K562 (cell line): ENCODE measurements around the gene TMA16. TPM values are rescaled to one million over a fixed set of nuclear protein-coding genes. Genes with fewer than 3 reads are reported as not detected.
A peak's percentile ranks its signal among the peaks of the same experiment; 100 is the strongest.

Experiments used
- ATAC-seq: fragments of 200-7000 bp; cut with Tn5 transposase; 3 replicates; pipeline ENCODE4 v1.9.1; 2020; ENCODE audit warnings: moderate library complexity
- BruUV-seq: library from RNA; stranded (reverse); fragments of 400-500 nt; replicated peaks from 2 replicates; lab custom pipeline; 2021; lab: Mats Ljungman, UMichigan
- CTCF ChIA-PET: fragments of 300-600 bp; formaldehyde crosslinking; extraction: SDS; loops from one replicate; lab custom pipeline; 2021; ENCODE audit warnings: low intra/inter-chr PET ratio; lab: Yijun Ruan, JAX
- POLR2A ChIA-PET: fragments of 300-600, 350-650 bp; sonication (Branson Sonifier 250); formaldehyde crosslinking; extraction: SDS; loops from one replicate; lab custom pipeline; 2021; ENCODE audit warnings: antibody characterized with exemption, inconsistent platforms; lab: Yijun Ruan, JAX
- DNase-seq, 4 experiments: peaks; one replicate each; pipeline versions ENCODE4 v3.0.0 to v3.0.0-alpha.2; 2011 to 2018; ENCODE audit warnings: low spot score in 3 of 4, mixed read lengths in 3 of 4; ENCODE audit errors: extremely low read depth in 1 of 4
- FAIRE-seq: peaks from 2 replicates; lab custom pipeline; 2011; peaks lifted over from hg19 to GRCh38; lab: Jason Lieb, UNC
- H2AFZ ChIP-seq: 2 replicates; pipeline ENCODE4 v1.6.0; 2011; ENCODE audit warnings: low read depth, low read length, control low read depth, inconsistent platforms
- H3K27ac ChIP-seq: fragments of 200-600 bp; 3 replicates; pipeline ENCODE4 v1.8.0; 2011; ENCODE audit warnings: low read depth, mild to moderate bottlenecking, control low read depth, inconsistent platforms, low read length, moderate library complexity, mixed read lengths; ENCODE audit errors: extremely low read depth
- H3K27me3 ChIP-seq, 2 experiments: fragments of 300-600 bp in 1 of 2; 2 replicates in 1 of 2; 3 replicates in 1 of 2; pipeline versions ENCODE4 v1.6.0 to v1.8.0; 2011; ENCODE audit warnings: inconsistent platforms in 2 of 2, low read length in 2 of 2, mild to moderate bottlenecking in 1 of 2, mixed read lengths in 1 of 2, moderate library complexity in 1 of 2; ENCODE audit not compliant: control insufficient read depth in 2 of 2, insufficient read depth in 2 of 2
- H3K36me3 ChIP-seq: fragments of 300-600 bp; 3 replicates; pipeline ENCODE4 v1.8.0; 2011; ENCODE audit warnings: mild to moderate bottlenecking, low read length, inconsistent platforms; ENCODE audit not compliant: control insufficient read depth, insufficient read depth
- H3K4me1 ChIP-seq, 2 experiments: fragments of 200-600 bp in 1 of 2; replicated peaks in 1 of 2; 2 replicates in 1 of 2; 3 replicates in 1 of 2; pipeline versions ENCODE4 v1.5.1 to v1.8.0; 2011; ENCODE audit warnings: inconsistent platforms in 2 of 2, low read length in 2 of 2, mild to moderate bottlenecking in 1 of 2, mixed read lengths in 1 of 2, moderate library complexity in 1 of 2; ENCODE audit not compliant: control insufficient read depth in 2 of 2, insufficient read depth in 2 of 2
- H3K4me2 ChIP-seq: 2 replicates; pipeline ENCODE4 v1.6.1; 2011; ENCODE audit warnings: low read length, control low read depth, inconsistent platforms, mixed read lengths; ENCODE audit not compliant: insufficient read depth
- H3K4me3 ChIP-seq: fragments of 200-600 bp; sonication (generic), shearing (Covaris generic); 2 replicates; pipeline ENCODE4 v1.5.1; 2016; ENCODE audit warnings: control low read depth, inconsistent platforms
- H3K79me2 ChIP-seq: fragments of 200-600 bp; 3 replicates; pipeline ENCODE4 v1.8.0; 2011; ENCODE audit warnings: low read length, inconsistent platforms; ENCODE audit not compliant: control insufficient read depth, insufficient read depth
- H3K9ac ChIP-seq, 2 experiments: 2 replicates each; pipeline versions ENCODE4 v1.6.0 to v1.6.1; 2011; ENCODE audit warnings: low read depth in 2 of 2, low read length in 2 of 2, control low read depth in 1 of 2, inconsistent platforms in 1 of 2, mild to moderate bottlenecking in 1 of 2, mixed read lengths in 1 of 2; ENCODE audit not compliant: insufficient read depth in 1 of 2
- H3K9me1 ChIP-seq: one replicate; pipeline ENCODE4 v1.6.0; 2011; ENCODE audit warnings: inconsistent platforms, mild to moderate bottlenecking, low read length, moderate library complexity; ENCODE audit not compliant: control insufficient read depth, insufficient read depth
- H3K9me3 ChIP-seq: replicated peaks from 2 replicates; pipeline ENCODE4 v1.5.1; 2011; ENCODE audit warnings: low read depth, low read length, inconsistent platforms; ENCODE audit not compliant: control insufficient read depth, insufficient read depth
- H4K20me1 ChIP-seq: replicated peaks from 2 replicates; pipeline ENCODE4 v1.6.1; 2011; ENCODE audit warnings: low read length, inconsistent platforms, mixed read lengths; ENCODE audit not compliant: control insufficient read depth, insufficient read depth
- C11orf30 ChIP-seq: fragments of 450-650 bp; IDR thresholded peaks from 2 replicates; pipeline ENCODE4 v1.6.1; 2016; ENCODE audit warnings: low read depth, mild to moderate bottlenecking
- ELF4 ChIP-seq: fragments of 450-650 bp; formaldehyde crosslinking; IDR thresholded peaks from 2 replicates; pipeline ENCODE4 v1.4.0; 2022; ENCODE audit warnings: missing genetic modification characterization
- JUN ChIP-seq, 2 experiments: sonication (generic) in 1 of 2; formaldehyde crosslinking in 1 of 2; IDR thresholded peaks; 2 replicates each; pipeline versions ENCODE4 v1.6.1 to v1.8.0; 2012 to 2022; ENCODE audit warnings: borderline replicate concordance in 2 of 2, mild to moderate bottlenecking in 2 of 2, improper control_type of control experiment in 1 of 2, low read depth in 1 of 2, low read length in 1 of 2, missing genetic modification reagents in 1 of 2
- NFE2L1 ChIP-seq: fragments of 450-650 bp; IDR thresholded peaks from 2 replicates; pipeline ENCODE4 v1.6.1; 2016; ENCODE audit warnings: missing genetic modification characterization, low read depth, mild to moderate bottlenecking, missing compliant biosample characterization, moderate library complexity, borderline replicate concordance
- RAD21 ChIP-seq, 2 experiments: fragments of 250-450 bp in 1 of 2; fragments of 450-650 bp in 1 of 2; sonication (Bioruptor Pico) in 1 of 2; formaldehyde crosslinking in 1 of 2; IDR thresholded peaks in 1 of 2; conservative IDR thresholded peaks in 1 of 2; 2 replicates each; pipeline versions ENCODE4 v1.4.0 to v1.8.0; 2020 to 2022; ENCODE audit warnings: mild to moderate bottlenecking in 2 of 2, moderate library complexity in 1 of 2
- TEAD1 ChIP-seq, 2 experiments: fragments of 450-650 bp in 1 of 2; sonication (generic) in 1 of 2; formaldehyde crosslinking; IDR thresholded peaks; 2 replicates each; pipeline versions ENCODE4 v1.4.0 to v1.8.0; 2020 to 2022; ENCODE audit warnings: mild to moderate bottlenecking in 2 of 2, missing genetic modification reagents in 1 of 2
- YY1 ChIP-seq, 3 experiments: IDR thresholded peaks; 2 replicates each; pipeline ENCODE4 v1.6.1; 2011; ENCODE audit warnings: low read length in 2 of 3, mild to moderate bottlenecking in 2 of 3, moderate library complexity in 2 of 3, borderline replicate concordance in 1 of 3, control low read depth in 1 of 3, low read depth in 1 of 3; ENCODE audit not compliant: insufficient read depth in 3 of 3, insufficient replicate concordance in 2 of 3, control insufficient read depth in 1 of 3, insufficient read length in 1 of 3; ENCODE audit errors: extremely low read depth in 1 of 3
- ZNF316 ChIP-seq: fragments of 450-650 bp; IDR thresholded peaks from 2 replicates; pipeline ENCODE4 v1.6.1; 2016
- ZNF431 ChIP-seq: sonication (generic); formaldehyde crosslinking; IDR thresholded peaks from 2 replicates; pipeline ENCODE4 v1.8.0; 2022; ENCODE audit warnings: mild to moderate bottlenecking, missing genetic modification reagents
- WGBS: fragments of 100-300 bp; shearing (Covaris generic); methylation state at CpG from one replicate; pipeline ENCODE4 v1.1.6; 2016; ENCODE audit warnings: low coverage, mixed read lengths; ENCODE audit not compliant: insufficient coverage; ENCODE audit errors: missing lambda C conversion rate; 5-methylcytosine and 5-hydroxymethylcytosine counted together
- in situ Hi-C: fragments of 300-500 bp; cut with MboI; formaldehyde crosslinking; loops from 4 replicates; pipeline ENCODE4 v1.15.0; 2018; ENCODE audit warnings: inconsistent platforms, mixed read lengths
- intact Hi-C: fragments of 100-400 bp; cut with micrococcal nuclease; formaldehyde crosslinking; loops from 2 replicates; pipeline ENCODE4 v1.14.2; 2022
- polyA plus RNA-seq, 8 experiments: library from polyadenylated mRNA; depleted of rRNA in 4 of 8; stranded (reverse) in 5 of 8; unstranded in 3 of 8; fragments of >200 nt; fragmentation: Nextera tagmentation in 2 of 8; fragmentation: Illumina TruSeq in 1 of 8; extraction: Ambion mirVana in 2 of 8; extraction: Trizol in 1 of 8; gene quantifications; 2 replicates each; pipeline versions ENCODE4 v1.2.1 to v1.2.3, GENCODE V29; 2011 to 2014; ENCODE audit warnings: inconsistent platforms in 1 of 8, missing spikeins in 1 of 8
- total RNA-seq, 7 experiments: library from RNA; depleted of rRNA in 6 of 7; stranded (reverse); fragments of >200 nt in 6 of 7; fragmentation: Illumina TruSeq in 2 of 7; extraction: Trizol in 2 of 7; gene quantifications; 2 replicates each; pipeline versions ENCODE4 v1.2.1 to v1.2.3, GENCODE V29; 2011 to 2021; ENCODE audit warnings: low replicate concordance in 1 of 7
- TF ChIP-seq, protein P1 (sequence below): fragments of 250-450 bp; sonication (Bioruptor Pico); IDR thresholded peaks from 2 replicates; pipeline ENCODE4 v1.4.0; 2020; ENCODE audit warnings: borderline replicate concordance

TMA16 gene
- total and polyA plus RNA-seq, 9 of the 15 experiments (the other 6 are each of a cell fraction or from before 2014, with no cell fraction given): 27.7 to 74.8 (median 66.6) TPM

GRCh38 chr4:163556177-163556576 is 61.7 kb downstream of the TMA16 start:
- POLR2A ChIA-PET: no interaction called here
- no peak overlapping the region for H3K27ac ChIP-seq

DNA sequence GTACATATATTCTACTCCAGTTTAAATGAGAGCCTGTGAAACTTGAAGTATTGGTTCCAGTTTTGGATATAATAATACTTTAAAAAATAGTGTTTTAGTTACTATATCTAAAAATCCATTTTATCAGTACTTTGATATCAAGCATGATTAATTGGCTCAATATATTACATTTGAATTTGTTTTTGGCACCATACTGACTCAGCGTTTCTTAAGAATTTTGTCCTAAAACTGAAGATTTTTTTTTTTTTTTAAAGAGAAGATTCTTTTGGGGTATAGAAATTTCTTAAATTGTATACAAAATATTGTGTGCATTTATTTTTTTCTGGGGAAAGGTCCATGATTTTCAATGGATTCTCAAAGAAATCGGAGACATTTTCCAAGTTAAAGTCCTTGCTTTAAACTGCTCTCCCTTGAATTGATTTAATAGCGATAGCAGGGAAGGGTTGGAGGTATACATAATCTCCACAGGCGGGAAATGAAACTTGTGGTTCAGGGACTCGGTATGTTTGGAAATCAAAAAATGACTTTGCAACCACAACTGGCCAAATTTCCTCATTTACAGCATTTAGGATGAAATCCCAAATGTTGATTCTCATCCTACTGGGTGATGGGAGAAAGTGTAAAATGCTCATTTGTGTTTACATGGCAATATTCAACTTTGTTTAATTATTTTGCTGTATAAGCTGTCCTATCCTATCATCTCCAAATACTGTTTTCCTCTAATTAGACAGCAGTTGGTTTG is 62.3 kb downstream of the TMA16 start:
- WGBS: 2% methylated on average over 5 of the region's 5 CpGs
- CTCF ChIA-PET: interaction anchor here (0.7 to 0.8 kb wide), 2 partner anchors 35 to 115 kb away, joined by 3 read pairs; no protein-coding TSS in a partner anchor
- no peak for ATAC-seq
- Histone ChIP-seq H4K20me1 (no peaks in the 10 kb centered on the region), H3K36me3 (no peaks in the 10 kb centered on the region), H3K27ac (no peak overlapping the region)
- BruUV-seq: no TSS peak
- intact Hi-C loops: loop anchor here (5.0 to 10.0 kb wide), 2 partner anchors 468 to 1440 kb away; no protein-coding TSS in a partner anchor
- TF ChIP-seq C11orf30 (0 out of 2 replicates have a peak, but pooled peaks have one; percentile 26), TEAD1 (CRISPR knock-in tag; IDR thresholded peaks at IDR 0.05) (no peak), NFE2L1 (tag) (no peak), ELF4 (no peak), ZNF431 (no peak), YY1 (IDR thresholded peaks at IDR 0.05; ENCODE audit: borderline replicate concordance in 1 of 3, control insufficient read depth in 1 of 3, extremely low read depth in 1 of 3, insufficient read depth in 3 of 3, insufficient read length in 1 of 3, insufficient replicate concordance in 2 of 3, low read depth in 1 of 3, low read length in 2 of 3) (no peak), ZNF316 (peak; percentile 60)
- TF ChIP-seq, protein P1, sequence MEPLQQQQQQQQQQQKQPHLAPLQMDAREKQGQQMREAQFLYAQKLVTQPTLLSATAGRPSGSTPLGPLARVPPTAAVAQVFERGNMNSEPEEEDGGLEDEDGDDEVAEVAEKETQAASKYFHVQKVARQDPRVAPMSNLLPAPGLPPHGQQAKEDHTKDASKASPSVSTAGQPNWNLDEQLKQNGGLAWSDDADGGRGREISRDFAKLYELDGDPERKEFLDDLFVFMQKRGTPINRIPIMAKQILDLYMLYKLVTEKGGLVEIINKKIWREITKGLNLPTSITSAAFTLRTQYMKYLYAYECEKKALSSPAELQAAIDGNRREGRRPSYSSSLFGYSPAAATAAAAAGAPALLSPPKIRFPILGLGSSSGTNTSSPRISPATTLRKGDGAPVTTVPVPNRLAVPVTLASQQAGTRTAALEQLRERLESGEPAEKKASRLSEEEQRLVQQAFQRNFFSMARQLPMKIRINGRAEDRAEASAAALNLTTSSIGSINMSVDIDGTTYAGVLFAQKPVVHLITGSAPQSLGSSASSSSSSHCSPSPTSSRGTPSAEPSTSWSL (CRISPR knock-in tag): no peak
- TF ChIP-seq, all 486 proteins: peak for 2
- H3K9me3 ChIP-seq: no peaks in the 10 kb centered on the region
- H3K79me2 ChIP-seq: no peaks in the 10 kb centered on the region
- DNase-seq: no peak
- in situ Hi-C loops: loop anchor here (25.0 kb wide), 1 partner anchor 1180 kb away; no protein-coding TSS in a partner anchor
- FAIRE-seq: no peak
- H3K9me1 ChIP-seq: no peaks in the 10 kb centered on the region
- no peak overlapping the region for H3K4me3 ChIP-seq
- POLR2A ChIA-PET: no interaction called here
- no peak overlapping the region for H3K9ac ChIP-seq
- H2AFZ ChIP-seq: no peak overlapping the region
- H3K4me1 ChIP-seq: no peaks in the 10 kb centered on the region
- H3K4me2 ChIP-seq: no peak overlapping the region
- no peaks in the 10 kb centered on the region for H3K27me3 ChIP-seq

More at GRCh38 chr4:163556177-163556576, 61.7 kb downstream of the TMA16 start:
- Histone ChIP-seq H3K9me1 (no peaks in the 10 kb centered on the region), H3K27me3 (no peaks in the 10 kb centered on the region), H4K20me1 (no peaks in the 10 kb centered on the region), H2AFZ (no peak overlapping the region), H3K36me3 (no peaks in the 10 kb centered on the region), H3K4me1 (no peaks in the 10 kb centered on the region), H3K4me2 (no peak overlapping the region), H3K4me3 (no peak overlapping the region), H3K9me3 (no peaks in the 10 kb centered on the region), H3K9ac (no peak overlapping the region; a peak in 1 of 4 replicates), H3K79me2 (no peaks in the 10 kb centered on the region)
- ATAC-seq (no peak), FAIRE-seq (no peak), DNase-seq (no peak)
- TF ChIP-seq RAD21 (CRISPR knock-in tag; conservative IDR thresholded peaks at IDR 0.05 in 1 of 2, IDR thresholded peaks at IDR 0.05 in 1 of 2) (peak; percentile 5 to 34; a peak in 1 of 4 replicates), JUN (IDR thresholded peaks at IDR 0.05; ENCODE audit: borderline replicate concordance, low read depth, low read length) (no peak), JUN (CRISPR knock-in tag; IDR thresholded peaks at IDR 0.05; ENCODE audit: borderline replicate concordance) (no peak)
- CTCF ChIA-PET: interaction anchor here (0.7 to 0.8 kb wide), 2 partner anchors 35 to 116 kb away, joined by 3 read pairs; no protein-coding TSS in a partner anchor
- in situ Hi-C loops: loop anchor here (25.0 kb wide), 1 partner anchor 1181 kb away; no protein-coding TSS in a partner anchor
- no TSS peak for BruUV-seq
- 0% methylated on average over 2 of the region's 2 CpGs for WGBS
- intact Hi-C loops: loop anchor here (5.0 to 10.0 kb wide), 2 partner anchors 469 to 1441 kb away; no protein-coding TSS in a partner anchor
